Measurements from ENCODE around the gene TMEM132C.

DNA sequence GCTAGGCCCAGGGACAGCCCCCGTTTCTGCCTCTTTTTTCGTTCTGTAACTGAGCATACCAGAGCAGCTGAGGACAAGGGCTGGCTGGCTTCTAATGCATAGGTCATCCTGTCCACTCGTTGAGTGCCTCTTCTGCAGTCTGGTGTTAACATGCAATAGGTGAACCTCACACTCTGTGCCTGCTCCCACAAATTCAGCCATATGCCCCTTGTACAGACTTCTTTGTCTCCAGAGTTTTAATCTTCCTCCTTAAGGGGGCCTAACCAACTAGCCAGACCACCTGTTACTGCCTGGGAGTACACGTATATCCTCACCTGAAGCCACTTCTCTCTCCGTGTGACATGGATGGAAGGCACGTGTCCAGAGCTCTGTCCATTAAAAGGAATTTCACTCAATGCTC is 445.7 kb downstream of the TMEM132C start:
- TF ChIP-seq, protein P1, sequence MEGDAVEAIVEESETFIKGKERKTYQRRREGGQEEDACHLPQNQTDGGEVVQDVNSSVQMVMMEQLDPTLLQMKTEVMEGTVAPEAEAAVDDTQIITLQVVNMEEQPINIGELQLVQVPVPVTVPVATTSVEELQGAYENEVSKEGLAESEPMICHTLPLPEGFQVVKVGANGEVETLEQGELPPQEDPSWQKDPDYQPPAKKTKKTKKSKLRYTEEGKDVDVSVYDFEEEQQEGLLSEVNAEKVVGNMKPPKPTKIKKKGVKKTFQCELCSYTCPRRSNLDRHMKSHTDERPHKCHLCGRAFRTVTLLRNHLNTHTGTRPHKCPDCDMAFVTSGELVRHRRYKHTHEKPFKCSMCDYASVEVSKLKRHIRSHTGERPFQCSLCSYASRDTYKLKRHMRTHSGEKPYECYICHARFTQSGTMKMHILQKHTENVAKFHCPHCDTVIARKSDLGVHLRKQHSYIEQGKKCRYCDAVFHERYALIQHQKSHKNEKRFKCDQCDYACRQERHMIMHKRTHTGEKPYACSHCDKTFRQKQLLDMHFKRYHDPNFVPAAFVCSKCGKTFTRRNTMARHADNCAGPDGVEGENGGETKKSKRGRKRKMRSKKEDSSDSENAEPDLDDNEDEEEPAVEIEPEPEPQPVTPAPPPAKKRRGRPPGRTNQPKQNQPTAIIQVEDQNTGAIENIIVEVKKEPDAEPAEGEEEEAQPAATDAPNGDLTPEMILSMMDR (conservative IDR thresholded peaks at IDR 0.05; ENCODE audit: low read depth in 2 of 2): no peak
- TF ChIP-seq POLR2AphosphoS5 (IDR thresholded peaks at IDR 0.05; ENCODE audit: low read depth): no peak
- TF ChIP-seq JUNB (IDR thresholded peaks at IDR 0.05; ENCODE audit: unreplicated experiment): no peak
- TF ChIP-seq EZH2 (IDR thresholded peaks at IDR 0.05; ENCODE audit: low read depth, unreplicated experiment): no peak
- TF ChIP-seq, protein P2, sequence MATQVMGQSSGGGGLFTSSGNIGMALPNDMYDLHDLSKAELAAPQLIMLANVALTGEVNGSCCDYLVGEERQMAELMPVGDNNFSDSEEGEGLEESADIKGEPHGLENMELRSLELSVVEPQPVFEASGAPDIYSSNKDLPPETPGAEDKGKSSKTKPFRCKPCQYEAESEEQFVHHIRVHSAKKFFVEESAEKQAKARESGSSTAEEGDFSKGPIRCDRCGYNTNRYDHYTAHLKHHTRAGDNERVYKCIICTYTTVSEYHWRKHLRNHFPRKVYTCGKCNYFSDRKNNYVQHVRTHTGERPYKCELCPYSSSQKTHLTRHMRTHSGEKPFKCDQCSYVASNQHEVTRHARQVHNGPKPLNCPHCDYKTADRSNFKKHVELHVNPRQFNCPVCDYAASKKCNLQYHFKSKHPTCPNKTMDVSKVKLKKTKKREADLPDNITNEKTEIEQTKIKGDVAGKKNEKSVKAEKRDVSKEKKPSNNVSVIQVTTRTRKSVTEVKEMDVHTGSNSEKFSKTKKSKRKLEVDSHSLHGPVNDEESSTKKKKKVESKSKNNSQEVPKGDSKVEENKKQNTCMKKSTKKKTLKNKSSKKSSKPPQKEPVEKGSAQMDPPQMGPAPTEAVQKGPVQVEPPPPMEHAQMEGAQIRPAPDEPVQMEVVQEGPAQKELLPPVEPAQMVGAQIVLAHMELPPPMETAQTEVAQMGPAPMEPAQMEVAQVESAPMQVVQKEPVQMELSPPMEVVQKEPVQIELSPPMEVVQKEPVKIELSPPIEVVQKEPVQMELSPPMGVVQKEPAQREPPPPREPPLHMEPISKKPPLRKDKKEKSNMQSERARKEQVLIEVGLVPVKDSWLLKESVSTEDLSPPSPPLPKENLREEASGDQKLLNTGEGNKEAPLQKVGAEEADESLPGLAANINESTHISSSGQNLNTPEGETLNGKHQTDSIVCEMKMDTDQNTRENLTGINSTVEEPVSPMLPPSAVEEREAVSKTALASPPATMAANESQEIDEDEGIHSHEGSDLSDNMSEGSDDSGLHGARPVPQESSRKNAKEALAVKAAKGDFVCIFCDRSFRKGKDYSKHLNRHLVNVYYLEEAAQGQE (IDR thresholded peaks at IDR 0.05; ENCODE audit: unreplicated experiment): no peak
- TF ChIP-seq EZH2phosphoT487 (IDR thresholded peaks at IDR 0.05; ENCODE audit: unreplicated experiment): no peak
- TF ChIP-seq ZNF114 (CRISPR knock-in tag; IDR thresholded peaks at IDR 0.05): no peak

All from GM23338 (cell line).